Measurements from ENCODE around the gene GYS1.

GYS1 gene

DNA sequence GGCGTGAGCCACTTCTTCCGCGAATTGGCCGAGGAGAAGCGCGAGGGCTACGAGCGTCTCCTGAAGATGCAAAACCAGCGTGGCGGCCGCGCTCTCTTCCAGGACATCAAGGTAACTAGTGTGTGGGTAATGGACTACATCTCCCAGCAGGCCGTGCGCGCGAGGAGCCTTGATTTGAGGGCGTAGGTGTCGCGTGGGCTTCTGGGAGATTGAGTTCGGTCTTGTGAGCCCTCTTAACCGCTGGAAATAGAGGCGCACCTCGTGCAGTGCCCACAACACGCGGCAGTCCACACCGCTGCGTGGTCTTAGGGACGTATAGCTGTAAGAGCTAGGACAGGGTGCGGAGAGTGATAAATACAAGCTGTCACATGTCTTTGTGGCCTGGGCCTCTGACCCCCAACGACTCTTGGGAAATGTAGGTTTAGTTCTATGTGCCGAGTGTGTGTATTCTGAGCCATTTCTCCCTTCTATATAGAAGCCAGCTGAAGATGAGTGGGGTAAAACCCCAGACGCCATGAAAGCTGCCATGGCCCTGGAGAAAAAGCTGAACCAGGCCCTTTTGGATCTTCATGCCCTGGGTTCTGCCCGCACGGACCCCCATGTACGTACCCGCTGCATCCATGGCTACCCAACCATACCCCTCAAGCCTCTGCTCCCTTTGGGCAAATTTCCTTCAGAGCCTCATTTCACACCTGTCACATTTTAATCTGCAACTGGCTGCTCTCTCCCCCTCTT is 27.1 kb downstream of the GYS1 start:
- DNase-seq (ENCODE audit: extremely low read depth in 1 of 2, low read depth in 1 of 2), result peak; percentile 70 to 81

DNA sequence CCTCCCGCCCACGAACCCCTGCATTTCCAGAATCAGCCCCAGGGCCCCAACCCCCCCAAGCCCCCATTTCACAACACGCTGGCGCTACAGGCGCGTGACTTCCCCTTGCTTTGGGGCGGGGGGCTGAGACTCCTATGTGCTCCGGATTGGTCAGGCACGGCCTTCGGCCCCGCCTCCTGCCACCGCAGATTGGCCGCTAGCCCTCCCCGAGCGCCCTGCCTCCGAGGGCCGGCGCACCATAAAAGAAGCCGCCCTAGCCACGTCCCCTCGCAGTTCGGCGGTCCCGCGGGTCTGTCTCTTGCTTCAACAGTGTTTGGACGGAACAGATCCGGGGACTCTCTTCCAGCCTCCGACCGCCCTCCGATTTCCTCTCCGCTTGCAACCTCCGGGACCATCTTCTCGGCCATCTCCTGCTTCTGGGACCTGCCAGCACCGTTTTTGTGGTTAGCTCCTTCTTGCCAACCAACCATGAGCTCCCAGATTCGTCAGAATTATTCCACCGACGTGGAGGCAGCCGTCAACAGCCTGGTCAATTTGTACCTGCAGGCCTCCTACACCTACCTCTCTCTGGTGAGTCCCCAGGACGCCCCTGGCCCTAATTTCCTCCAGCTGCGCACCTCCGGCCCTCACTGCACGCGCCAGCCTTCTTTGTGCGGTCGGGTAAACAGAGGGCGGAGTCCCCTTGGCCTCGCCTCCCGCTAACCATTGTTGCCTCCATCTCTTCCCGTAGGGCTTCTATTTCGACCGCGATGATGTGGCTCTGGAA is 27.9 kb downstream of the GYS1 start, which contains the start of gene FTL:
Gene FTL, plus strand, starts transcription at position 270 of the 766 bp plus-strand sequence. Its CDS starts 199 bp downstream, at position 469.
- DNase-seq (ENCODE audit: extremely low read depth in 1 of 2, low read depth in 1 of 2), result peak; percentile 62 to 76

DNA sequence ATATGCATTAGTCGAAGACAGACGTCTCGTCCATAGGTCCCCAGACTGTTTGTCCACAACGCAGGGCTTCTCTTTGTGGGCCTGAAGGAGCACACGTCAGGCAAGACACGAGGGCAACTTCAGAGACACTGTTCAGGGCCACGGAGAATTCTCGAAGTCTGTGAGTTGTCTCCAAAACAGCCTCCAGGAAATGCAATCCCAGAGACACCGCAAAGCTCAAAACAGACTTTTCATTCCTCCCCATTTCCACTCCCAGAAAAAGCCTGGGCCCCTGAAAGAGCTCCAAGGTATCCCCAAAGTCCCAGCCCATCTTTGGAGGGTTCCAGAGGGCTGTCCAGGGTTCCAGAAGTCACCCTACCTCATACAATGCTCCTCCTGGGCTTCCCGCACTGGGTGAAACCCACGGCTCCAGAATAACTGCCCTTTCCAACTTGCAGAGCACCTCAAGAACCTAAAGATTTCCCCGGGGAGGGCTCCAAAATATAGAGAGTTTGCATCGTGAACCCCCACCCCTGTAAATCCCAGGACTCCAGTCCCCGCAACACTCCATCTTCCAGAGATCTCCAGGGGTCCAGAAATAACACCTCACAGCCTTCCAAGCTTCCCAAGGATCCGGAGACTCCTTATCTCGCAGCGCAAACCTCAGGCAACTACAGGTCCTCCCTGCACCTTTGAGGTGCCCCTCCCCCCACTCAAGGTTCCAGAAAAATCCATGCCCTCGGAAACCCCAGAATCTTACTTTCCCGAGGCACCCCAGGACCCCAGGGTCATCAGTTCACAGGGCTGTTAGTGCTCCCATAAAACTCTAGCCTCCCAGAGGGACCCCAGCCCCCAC is 28.7 kb downstream of the GYS1 start:
- DNase-seq (ENCODE audit: extremely low read depth in 1 of 2, low read depth in 1 of 2), result no peak

DNA sequence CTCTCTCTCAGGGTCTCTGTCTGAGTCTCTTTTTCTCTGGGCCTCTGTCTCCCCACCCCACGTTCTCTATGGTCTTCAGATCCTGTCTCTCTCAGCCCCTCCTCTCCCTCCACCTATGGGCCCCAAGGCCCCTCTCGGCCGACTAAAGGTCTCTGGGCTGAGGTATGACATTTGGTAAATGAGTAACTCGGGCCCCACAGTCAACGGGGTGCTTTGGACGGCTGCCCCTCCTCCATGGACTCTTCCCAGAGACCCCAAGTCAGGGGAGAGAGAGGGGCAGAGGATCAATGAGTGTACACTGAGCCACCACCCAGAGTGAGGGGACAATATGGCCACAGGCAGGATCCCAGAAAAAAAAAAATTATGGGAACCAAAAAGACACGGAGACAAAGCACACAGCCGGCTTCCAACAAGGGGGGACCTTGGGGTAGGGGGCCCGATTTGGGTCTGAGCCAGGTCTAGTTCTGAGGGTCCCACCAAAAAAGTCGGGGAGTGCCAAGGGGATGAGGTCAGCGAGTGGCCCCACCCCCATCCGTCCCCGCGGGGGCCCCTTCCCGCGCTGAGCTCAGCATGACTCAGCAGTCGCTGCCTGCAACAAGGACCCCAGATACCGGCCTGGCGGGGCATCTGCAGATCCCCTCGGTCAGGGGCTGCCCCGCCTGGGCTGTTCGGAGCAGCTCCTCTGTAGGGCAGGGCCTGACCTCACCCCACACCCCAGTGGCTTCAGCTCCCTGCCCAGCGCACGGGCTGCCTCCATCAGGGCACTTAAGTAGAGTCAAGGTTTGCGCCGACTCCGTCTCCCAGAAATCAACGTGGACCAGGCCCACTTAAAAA is 29.5 kb downstream of the GYS1 start:
- DNase-seq (ENCODE audit: extremely low read depth in 1 of 2, low read depth in 1 of 2), result peak in 1 of 2 donors; percentile 41

DNA sequence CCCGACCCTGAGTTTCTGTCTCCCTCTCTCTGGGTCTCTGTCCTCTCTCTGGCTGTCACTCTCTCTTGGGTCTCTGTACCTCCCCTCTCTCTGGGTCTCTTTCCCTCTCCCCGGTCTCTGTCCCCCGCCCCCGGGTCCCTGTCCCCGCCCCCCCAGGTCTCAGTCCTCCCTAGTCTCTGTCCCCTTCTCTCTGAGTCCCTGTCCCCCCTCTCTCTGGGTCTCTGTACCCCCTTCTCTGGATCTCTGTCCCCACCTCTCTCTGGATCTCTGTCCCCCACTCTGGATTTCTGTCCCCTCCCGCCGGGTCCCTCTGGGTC is 30.3 kb downstream of the GYS1 start:
- DNase-seq (ENCODE audit: extremely low read depth in 1 of 2, low read depth in 1 of 2), result no peak

DNA sequence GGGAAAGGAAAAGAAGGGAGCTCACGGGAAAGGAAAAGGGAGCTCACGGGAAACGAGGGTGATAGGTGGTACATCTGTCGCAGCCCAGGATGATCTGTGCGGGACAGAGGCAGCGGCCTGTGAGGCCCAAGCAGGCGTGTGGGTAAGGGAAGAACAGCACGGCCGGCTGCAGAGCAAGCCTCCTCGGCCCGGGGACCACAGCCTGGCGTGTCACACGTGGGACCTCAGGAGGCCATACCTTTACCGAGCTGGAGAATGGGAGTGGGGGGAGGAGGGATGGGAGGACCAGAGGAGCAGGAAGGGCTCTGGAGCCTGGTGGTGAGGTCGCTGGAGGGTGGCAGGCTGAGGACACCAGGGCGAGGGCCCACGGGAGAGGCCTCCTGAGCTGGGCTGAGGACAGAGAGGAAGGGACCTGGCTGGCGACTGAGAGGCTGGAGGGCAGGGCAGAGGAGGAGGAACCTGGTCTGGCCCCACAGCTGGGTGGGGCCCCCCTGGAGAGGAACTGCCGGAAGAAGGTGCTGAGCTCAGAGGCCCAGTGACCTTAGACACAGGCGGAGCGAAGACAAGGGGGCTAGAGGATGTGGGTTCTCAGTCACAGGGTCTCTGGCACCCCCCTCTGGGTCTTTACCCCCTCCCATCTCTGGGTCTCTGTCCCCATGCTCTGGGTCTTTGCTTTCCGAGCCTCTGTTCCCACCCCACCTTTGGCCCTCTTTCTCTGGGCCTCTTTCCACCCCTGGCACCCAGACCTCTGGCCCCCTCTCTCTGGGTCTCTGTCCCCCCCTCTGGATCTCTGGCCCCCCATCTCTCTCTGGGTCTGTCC is 30.9 kb downstream of the GYS1 start:
- DNase-seq (ENCODE audit: extremely low read depth in 1 of 2, low read depth in 1 of 2), result no peak

DNA sequence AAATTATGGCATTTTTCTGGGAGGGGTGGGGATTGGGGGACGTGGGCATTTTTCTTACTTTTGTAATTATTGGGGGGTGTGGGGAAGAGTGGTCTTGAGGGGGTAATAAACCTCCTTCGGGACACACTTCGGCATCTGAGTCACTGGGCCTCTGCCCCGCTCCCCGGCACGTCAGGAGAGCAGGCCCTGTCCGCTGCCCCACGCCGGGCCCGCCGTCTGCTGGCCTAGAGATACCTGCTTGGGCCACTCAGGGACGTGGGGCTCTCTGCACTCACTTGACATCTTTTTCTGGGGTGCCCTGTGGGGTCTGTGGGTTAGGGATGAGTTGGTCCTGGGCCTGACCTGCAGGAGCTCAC is 31.5 kb downstream of the GYS1 start:
- no peak for DNase-seq (ENCODE audit: extremely low read depth in 1 of 2, low read depth in 1 of 2)

DNA sequence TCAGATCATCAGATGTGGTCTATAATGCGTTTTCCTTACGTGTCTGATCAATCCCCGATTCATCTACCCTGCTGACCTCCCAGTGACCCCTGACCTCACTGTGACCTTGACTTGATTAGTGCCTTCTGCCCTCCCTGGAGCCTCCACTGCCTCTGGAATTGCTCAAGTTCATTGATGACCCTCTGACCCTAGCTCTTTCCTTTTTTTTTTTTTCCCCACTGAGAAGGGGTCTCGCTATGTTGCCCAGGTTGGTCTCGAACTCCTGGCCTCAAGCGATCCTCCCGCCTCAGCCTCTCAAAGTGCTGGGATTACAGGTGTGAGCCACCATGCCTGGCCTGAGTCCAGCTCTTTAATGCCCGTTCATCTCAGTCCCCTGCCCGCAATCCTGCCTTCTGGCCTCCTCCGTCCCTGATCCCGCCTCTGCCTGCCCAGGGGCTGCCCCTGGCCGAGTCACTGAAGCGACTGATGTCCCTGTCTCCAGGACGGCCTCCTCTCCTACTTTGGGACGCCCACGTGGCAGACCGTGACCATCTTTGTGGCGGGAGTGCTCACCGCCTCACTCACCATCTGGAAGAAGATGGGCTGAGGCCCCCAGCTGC is 32.0 kb downstream of the GYS1 start:
- no peak for DNase-seq (ENCODE audit: extremely low read depth in 1 of 2, low read depth in 1 of 2)

DNA sequence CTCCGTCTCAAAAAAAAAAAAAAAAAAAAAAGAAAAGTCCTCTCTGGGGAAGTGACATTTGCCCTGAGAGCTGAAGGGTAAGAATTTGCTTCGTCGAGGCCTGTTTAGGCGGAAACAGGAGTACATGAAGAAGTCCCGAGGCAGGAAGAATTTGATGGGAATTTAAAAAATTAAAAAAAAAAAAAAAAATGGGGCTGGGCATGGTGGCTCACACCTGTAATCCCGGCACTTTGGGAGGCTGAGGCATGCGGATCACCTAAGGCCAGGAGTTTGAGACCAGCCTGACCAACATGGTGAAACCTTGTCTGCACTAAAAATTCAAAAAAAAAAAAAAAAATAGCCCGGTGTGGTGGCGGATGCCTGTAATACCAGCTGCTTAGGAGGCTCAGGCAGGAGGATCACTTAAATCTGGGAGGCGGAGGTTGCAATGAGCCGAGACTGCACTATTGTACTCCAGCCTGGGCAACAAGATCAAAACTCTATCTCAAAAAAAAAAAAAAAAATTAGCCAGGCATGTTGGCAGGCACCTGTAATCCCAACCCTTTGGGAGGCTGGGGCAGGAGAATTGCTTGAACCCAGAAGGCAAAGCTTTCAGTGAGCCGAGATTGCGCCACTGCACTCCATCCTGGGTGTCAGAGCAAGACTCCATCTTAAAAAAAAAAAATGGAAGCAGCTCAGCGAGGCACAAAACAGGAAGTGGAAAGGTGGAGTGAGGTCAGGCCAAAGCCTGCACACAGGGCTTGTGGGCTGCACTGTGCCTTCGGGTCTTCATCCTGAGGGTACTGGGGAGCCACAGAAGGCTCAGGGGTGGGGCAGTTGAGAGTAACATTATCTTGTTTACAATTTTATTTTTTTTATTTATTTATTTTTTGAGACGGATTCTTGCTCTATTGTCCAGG is 33.5 kb downstream of the GYS1 start:
- DNase-seq (ENCODE audit: extremely low read depth in 1 of 2, low read depth in 1 of 2), result no peak

DNA sequence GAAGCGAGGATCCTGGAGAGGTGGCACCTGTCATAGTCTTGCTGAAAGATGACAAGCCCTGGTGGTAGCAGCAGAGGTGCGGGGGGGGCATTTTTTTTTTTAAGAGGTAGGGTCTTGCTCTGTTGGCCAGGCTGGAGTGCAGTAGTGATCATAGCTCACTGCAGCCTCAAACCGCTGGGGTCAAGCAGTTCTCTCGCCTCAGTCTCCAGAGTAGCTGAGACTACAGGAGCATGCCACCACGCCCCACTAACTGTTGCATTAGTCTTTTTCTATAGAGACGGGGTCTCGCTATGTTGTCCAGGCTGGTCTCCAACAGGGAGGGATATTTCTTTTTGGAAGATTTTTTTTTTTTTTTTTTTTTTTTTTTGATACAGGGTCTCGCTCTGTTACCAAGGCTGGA is 35.1 kb downstream of the GYS1 start:
- DNase-seq (ENCODE audit: extremely low read depth in 1 of 2, low read depth in 1 of 2), result no peak

DNA sequence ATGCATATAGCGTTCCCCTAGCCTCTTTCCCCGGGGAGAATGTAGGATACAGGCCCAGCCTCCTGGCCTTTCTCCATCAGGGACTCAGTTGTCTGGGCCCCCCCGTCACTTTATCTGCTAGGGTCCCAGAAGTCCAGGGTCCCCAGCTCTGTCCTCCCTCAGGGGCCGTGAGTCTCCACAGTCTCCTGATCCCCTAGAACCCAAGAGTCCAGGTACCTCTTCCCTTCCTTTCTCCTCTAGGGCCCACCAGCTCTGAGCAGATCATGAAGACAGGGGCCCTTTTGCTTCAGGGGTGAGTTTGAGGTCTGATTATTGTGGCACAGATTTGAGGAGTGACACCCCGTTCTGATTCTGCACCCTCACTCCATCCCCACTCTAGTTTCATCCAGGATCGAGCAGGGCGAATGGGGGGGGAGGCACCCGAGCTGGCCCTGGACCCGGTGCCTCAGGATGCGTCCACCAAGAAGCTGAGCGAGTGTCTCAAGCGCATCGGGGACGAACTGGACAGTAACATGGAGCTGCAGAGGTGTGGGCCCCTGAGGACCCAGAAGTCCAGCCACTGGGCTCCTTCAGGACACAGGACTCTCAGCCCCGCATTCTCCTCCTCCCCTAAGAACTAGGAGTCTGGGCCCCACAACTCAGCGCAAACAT is 37.7 kb downstream of the GYS1 start:
- no peak for DNase-seq (ENCODE audit: extremely low read depth in 1 of 2, low read depth in 1 of 2)

DNA sequence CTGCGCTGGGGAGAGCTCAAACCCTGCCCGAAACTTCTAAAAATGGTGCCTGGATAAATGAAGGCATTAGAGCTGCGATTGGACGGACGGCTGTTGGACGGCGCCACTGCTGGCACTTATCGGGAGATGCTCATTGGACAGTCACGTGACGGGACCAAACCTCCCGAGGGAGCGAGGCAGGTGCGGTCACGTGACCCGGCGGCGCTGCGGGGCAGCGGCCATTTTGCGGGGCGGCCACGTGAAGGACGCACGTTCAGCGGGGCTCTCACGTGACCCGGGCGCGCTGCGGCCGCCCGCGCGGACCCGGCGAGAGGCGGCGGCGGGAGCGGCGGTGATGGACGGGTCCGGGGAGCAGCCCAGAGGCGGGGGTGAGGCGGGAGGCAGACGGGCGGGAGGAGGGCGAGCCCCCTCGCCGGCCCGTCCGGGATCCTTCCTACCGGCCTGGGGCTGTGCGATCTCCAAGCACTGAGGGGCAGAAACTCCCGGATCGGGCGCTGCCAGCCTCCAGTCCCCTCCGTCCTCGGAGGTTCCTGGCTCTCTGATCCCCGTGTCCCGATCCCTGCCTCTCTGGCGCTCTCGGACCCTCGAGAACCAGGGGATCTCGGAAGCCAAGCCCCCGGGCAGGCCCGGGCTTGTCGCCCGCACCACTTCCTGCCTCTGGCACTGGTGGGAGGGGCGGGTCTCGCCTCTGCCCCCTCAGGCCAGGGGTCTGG is 38.4 kb downstream of the GYS1 start, which contains the start of gene BAX:
Gene BAX, plus strand, starts transcription at position 281 of the 713 bp plus-strand sequence. Its CDS starts 54 bp downstream, at position 335.
- peak; percentile 35 to 77 for DNase-seq (ENCODE audit: extremely low read depth in 1 of 2, low read depth in 1 of 2)

DNA sequence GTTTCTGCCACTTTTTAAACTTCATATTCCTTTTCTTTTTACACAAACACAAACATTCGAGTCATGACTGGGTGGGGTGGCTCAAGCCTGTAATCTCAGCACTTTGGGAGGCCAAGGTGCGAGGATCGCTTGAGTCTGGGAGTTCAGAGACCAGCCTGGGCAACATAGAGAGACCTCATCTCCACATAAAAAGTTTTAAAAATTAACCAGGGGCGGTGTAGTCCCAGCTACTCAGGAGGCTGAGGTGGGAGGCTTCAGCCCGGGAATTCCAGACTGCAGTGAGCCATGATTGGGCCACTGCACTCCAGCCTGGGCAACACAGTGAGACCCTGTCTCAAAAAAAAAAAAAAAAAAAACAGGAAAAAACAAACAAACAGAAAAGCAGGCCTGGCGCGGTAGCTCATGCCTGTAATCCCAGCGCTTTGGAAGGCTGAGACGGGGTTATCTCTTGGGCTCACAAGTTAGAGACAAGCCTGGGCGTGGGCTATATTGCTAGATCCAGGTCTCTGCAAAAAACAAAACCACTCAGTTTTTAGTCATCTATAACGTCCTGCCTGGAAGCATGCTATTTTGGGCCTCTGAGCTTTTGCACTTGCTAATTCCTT is 39.0 kb downstream of the GYS1 start:
- no peak for DNase-seq (ENCODE audit: extremely low read depth in 1 of 2, low read depth in 1 of 2)

DNA sequence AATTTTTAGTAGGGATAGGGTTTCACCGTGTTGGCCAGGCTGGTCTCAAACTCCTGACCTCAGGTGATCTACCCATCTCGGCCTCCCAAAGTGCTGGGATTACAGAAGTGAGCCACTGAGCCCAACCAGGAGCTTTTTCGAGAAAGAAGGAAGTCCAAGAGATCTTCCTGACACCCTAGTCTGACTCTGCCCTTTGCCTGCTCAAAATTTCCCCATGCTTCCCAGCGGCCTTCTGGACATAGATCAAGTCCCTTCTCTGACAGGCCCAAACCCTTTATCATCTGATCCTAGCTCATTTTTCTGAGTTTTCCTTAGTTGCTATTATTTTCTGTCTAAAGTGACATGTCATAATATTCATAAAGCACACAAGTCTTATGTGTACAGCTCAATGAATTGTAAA is 40.0 kb downstream of the GYS1 start:
- no peak for DNase-seq (ENCODE audit: extremely low read depth in 1 of 2, low read depth in 1 of 2)

DNA sequence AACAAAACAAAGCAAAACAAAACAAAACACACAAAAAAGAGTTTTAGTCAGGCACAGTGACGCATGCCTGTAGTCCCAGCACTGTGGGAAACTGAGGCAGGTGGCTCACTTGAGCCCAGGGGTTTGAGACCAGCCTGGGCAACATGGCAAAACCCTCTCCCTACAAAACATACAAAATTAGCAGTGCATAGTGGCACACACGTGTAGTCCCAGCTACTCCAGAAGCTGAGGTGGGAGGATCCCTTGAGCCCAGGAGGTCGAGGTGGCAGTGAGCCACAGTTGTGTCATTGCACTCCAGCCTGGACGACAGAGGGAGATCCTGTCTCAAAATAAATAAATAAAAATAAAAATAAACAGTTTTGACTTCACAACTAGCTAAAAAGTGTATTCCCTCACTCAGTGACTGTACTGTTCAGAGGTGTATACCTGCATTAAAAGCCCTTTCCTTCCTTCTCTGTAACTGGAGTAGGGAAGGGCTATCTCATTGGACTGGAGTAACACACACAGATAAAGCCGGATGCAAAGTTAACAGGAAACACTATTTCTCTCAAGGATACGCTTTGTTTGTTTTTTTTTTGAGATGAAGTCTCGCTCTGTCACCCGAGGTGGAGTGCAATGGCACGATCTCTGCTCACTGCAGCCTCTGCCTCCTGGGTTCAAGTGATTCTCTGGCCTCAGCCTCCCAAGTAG is 42.1 kb downstream of the GYS1 start:
- no peak for DNase-seq (ENCODE audit: extremely low read depth in 1 of 2, low read depth in 1 of 2)

DNA sequence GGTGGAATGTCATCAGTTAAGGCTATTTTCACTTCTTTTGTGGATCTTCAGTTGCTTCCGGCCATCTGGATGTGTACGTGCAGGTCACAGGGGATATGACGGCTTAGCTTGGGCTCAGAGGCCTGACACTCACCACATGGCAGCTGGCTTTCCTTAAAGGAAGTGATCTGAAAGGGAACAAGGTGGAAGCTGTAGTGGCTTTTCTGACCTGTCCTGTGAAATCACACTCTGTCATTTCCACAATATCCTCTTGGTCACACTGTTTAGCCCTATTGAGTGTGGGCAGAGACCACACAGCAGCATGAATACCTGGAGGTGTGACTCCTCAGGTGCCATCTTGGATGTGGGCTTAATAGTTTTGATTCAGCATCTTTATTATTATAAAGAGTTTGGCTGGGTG is 43.0 kb downstream of the GYS1 start:
- no peak for DNase-seq (ENCODE audit: extremely low read depth in 1 of 2, low read depth in 1 of 2)

DNA sequence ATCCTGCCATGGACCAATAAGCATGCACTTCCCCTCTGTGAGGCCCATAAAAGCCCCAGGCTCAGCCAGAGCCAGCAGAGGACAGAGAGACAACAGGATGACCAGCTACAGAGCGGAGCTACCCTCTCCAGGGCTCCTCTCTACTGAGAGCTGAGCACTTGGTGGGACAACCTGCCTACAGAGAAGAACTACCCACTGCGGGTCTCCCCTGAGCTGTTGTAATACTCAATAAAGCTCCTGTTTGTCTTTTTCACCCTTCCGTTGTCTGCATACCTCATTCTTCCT is 45.9 kb downstream of the GYS1 start:
- DNase-seq (ENCODE audit: extremely low read depth in 1 of 2, low read depth in 1 of 2), result no peak
